HepG2 (cell line): ENCODE results near the gene TTC1. TPM values are rescaled to one million over a fixed set of nuclear protein-coding genes. Genes with fewer than 3 reads are reported as not detected.
A peak's percentile ranks its signal among the peaks of the same experiment; 100 is the strongest.

Experiments
- ATAC-seq: fragments of 200-7000 bp; cut with Tn5 transposase; 3 replicates; pipeline ENCODE4 v1.9.1; 2020; ENCODE audit warnings: mild to moderate bottlenecking, moderate library complexity
- BruUV-seq: library from RNA; stranded (reverse); fragments of 400-500 nt; replicated peaks from 2 replicates; lab custom pipeline; 2021; lab: Mats Ljungman, UMichigan
- CTCF ChIA-PET: fragments of 300-600 bp; formaldehyde crosslinking; extraction: SDS; loops from one replicate; lab custom pipeline; 2021; ENCODE audit warnings: low total read pairs, inconsistent platforms, low intra/inter-chr PET ratio; lab: Yijun Ruan, JAX
- POLR2A ChIA-PET: fragments of 350-600 bp; sonication (Branson Sonifier 250); formaldehyde crosslinking; loops from one replicate; lab custom pipeline; 2020; ENCODE audit warnings: antibody characterized with exemption, inconsistent platforms; lab: Yijun Ruan, JAX
- DNase-seq: peaks from one replicate; pipeline ENCODE4 v3.0.0-alpha.2; 2015; ENCODE audit warnings: low spot score
- FAIRE-seq: peaks from 3 replicates; lab custom pipeline; 2011; peaks lifted over from hg19 to GRCh38; lab: Jason Lieb, UNC
- H2AFZ ChIP-seq: one replicate; pipeline ENCODE4 v1.6.1; 2011; ENCODE audit warnings: low read length, inconsistent platforms
- H3K27ac ChIP-seq: fragments of 300-600 bp; 3 replicates; pipeline ENCODE4 v1.8.0; 2011; ENCODE audit warnings: mixed run types, mild to moderate bottlenecking, mixed read lengths, low read length, inconsistent platforms; ENCODE audit not compliant: insufficient read depth; ENCODE audit errors: extremely low read length
- H3K27me3 ChIP-seq, 2 experiments: fragments of 200-600 bp in 1 of 2; 2 replicates in 1 of 2; 3 replicates in 1 of 2; pipeline versions ENCODE4 v1.6.0 to v1.8.0; 2011; ENCODE audit warnings: low read length in 2 of 2, mild to moderate bottlenecking in 2 of 2, moderate library complexity in 2 of 2, inconsistent platforms in 1 of 2; ENCODE audit not compliant: insufficient read depth in 2 of 2, control insufficient read depth in 1 of 2
- H3K36me3 ChIP-seq, 2 experiments: fragments of 200-600 bp in 1 of 2; replicated peaks in 1 of 2; 2 replicates in 1 of 2; 3 replicates in 1 of 2; pipeline versions ENCODE4 v1.5.1 to v1.8.0; 2011; ENCODE audit warnings: low read length in 2 of 2, inconsistent platforms in 1 of 2; ENCODE audit not compliant: insufficient read depth in 2 of 2, control insufficient read depth in 1 of 2
- H3K4me1 ChIP-seq: 2 replicates; pipeline ENCODE4 v1.5.1; 2012; ENCODE audit warnings: low read length, inconsistent platforms; ENCODE audit not compliant: insufficient read depth
- H3K4me2 ChIP-seq: 2 replicates; pipeline ENCODE4 v1.6.0; 2011; ENCODE audit warnings: low read depth, low read length, inconsistent platforms
- H3K4me3 ChIP-seq, 3 experiments: fragments of 200-600 bp in 1 of 3; sonication (generic), shearing (Covaris generic) in 1 of 3; replicated peaks in 1 of 3; 2 replicates each; pipeline ENCODE4 v1.5.1; 2011 to 2016; ENCODE audit warnings: low read length in 3 of 3, inconsistent platforms in 2 of 3, low read depth in 2 of 3, mild to moderate bottlenecking in 2 of 3, control low read depth in 1 of 3, mixed read lengths in 1 of 3; ENCODE audit not compliant: insufficient read depth in 1 of 3
- H3K79me2 ChIP-seq: one replicate; pipeline ENCODE4 v1.6.1; 2011; ENCODE audit warnings: low read length, inconsistent platforms; ENCODE audit not compliant: insufficient read depth
- H3K9ac ChIP-seq: 2 replicates; pipeline ENCODE4 v1.6.0; 2011; ENCODE audit warnings: mild to moderate bottlenecking, low read depth, low read length, inconsistent platforms; ENCODE audit not compliant: insufficient read depth
- H3K9me3 ChIP-seq: 2 replicates; pipeline ENCODE4 v1.5.1; 2012; ENCODE audit warnings: mild to moderate bottlenecking, low read length
- H4K20me1 ChIP-seq: 2 replicates; pipeline ENCODE4 v1.6.0; 2011; ENCODE audit warnings: inconsistent platforms, mild to moderate bottlenecking, low read length, moderate library complexity; ENCODE audit not compliant: insufficient read depth
- CEBPB ChIP-seq: IDR thresholded peaks from 2 replicates; pipeline ENCODE4 v1.6.1; 2011; ENCODE audit warnings: low read depth, low read length, improper control_type of control experiment, borderline replicate concordance
- KMT2A ChIP-seq: sonication (generic); formaldehyde crosslinking; IDR thresholded peaks from 2 replicates; pipeline ENCODE4 v1.4.0; 2020; ENCODE audit warnings: missing genetic modification reagents
- MLLT10 ChIP-seq: sonication (generic); formaldehyde crosslinking; IDR thresholded peaks from 2 replicates; pipeline ENCODE4 v1.4.0; 2020; ENCODE audit warnings: missing genetic modification reagents
- ZFP62 ChIP-seq: sonication (generic); formaldehyde crosslinking; IDR thresholded peaks from 2 replicates; pipeline ENCODE4 v1.4.0; 2020; ENCODE audit warnings: missing genetic modification reagents
- WGBS: methylation state at CpG from one replicate; pipeline ENCODE4 v1.1.6; 2017; ENCODE audit warnings: low lambda C conversion rate; 5-methylcytosine and 5-hydroxymethylcytosine counted together
- in situ Hi-C: cut with HindIII; loops from 2 replicates; pipeline ENCODE4 v1.10.0; 2017; ENCODE audit warnings: low pct_unique_long_range_greater_than_20kb; ENCODE audit not compliant: extremely low pct_ligation_motif_present
- intact Hi-C: fragments of 100-400 bp; cut with micrococcal nuclease; formaldehyde crosslinking; loops from one replicate; pipeline ENCODE4 v1.10.0; 2022; ENCODE audit not compliant: unreplicated experiment
- polyA plus RNA-seq, 8 experiments: library from polyadenylated mRNA; depleted of rRNA in 3 of 8; stranded (reverse) in 7 of 8; unstranded in 1 of 8; fragments of >200 nt; fragmentation: Illumina TruSeq in 4 of 8; extraction: Trizol in 4 of 8; gene quantifications; 2 replicates each; pipeline versions ENCODE4 v1.2.1 to v1.2.3, GENCODE V29; 2011 to 2016; ENCODE audit warnings: low read depth in 4 of 8, missing spikeins in 1 of 8, mixed read lengths in 1 of 8; ENCODE audit not compliant: insufficient read depth in 1 of 8
- total RNA-seq, 5 experiments: library from RNA; depleted of rRNA; stranded (reverse); fragments of >200 nt; fragmentation: Illumina TruSeq; extraction: Trizol; gene quantifications; 2 replicates each; pipeline ENCODE4 v1.2.3, GENCODE V29; 2016; ENCODE audit warnings: low read depth in 1 of 5

The TTC1 gene
- total and polyA plus RNA-seq, 2 of the 13 experiments (the other 11 are each of a cell fraction or from before 2014, with no cell fraction given): 16.1 to 72.1 TPM

- ChIA-PET CTCF (no interaction called here), POLR2A (no interaction called here)
- Histone ChIP-seq H3K9ac (no peak overlapping the region), H3K4me3 (no peak overlapping the region), H3K4me1 (no peaks in the 10 kb centered on the region), H3K27ac (no peak overlapping the region), H3K27me3 (no peaks in the 10 kb centered on the region), H3K36me3 (peaks cover 14 to 58% of the 10 kb centered on the region in 2 experiments), H4K20me1 (no peaks in the 10 kb centered on the region), H2AFZ (no peak overlapping the region), H3K79me2 (no peaks in the 10 kb centered on the region), H3K4me2 (no peak overlapping the region), H3K9me3 (no peaks in the 10 kb centered on the region)
- FAIRE-seq (no peak), DNase-seq (no peak), ATAC-seq (no peak)
- intact Hi-C loops: no loop called here
- 98% methylated on average over 3 of the region's 3 CpGs for WGBS
- TF ChIP-seq MLLT10: no peak
- no TSS peak for BruUV-seq
- in situ Hi-C loops: no loop called here
Observed at GRCh38 chr5:160047423-160047822, 38.5 kb downstream of the TTC1 start.

GRCh38 chr5:160048131-160048530, 39.2 kb downstream of the TTC1 start:
- 94% methylated on average over 9 of the region's 9 CpGs for WGBS
- Histone ChIP-seq H3K4me1 (no peaks in the 10 kb centered on the region), H3K4me2 (no peak overlapping the region), H2AFZ (no peak overlapping the region), H4K20me1 (no peaks in the 10 kb centered on the region), H3K9ac (no peak overlapping the region), H3K9me3 (no peaks in the 10 kb centered on the region), H3K27ac (no peak overlapping the region)
- ATAC-seq: no peak
- no peak for DNase-seq
- intact Hi-C loops: no loop called here
- no TSS peak for BruUV-seq
- no peak for TF ChIP-seq ZFP62 (CRISPR knock-in tag)
- TF ChIP-seq KMT2A (CRISPR knock-in tag): no peak
- 0 out of 2 replicates have a peak, but pooled peaks have one; percentile 5 for TF ChIP-seq CEBPB
- TF ChIP-seq, all 625 proteins: peak for 1
- ChIA-PET POLR2A (no interaction called here), CTCF (no interaction called here)
- Histone ChIP-seq H3K36me3 (peaks cover 14 to 61% of the 10 kb centered on the region in 2 experiments), H3K4me3 (no peak overlapping the region), H3K79me2 (no peaks in the 10 kb centered on the region), H3K27me3 (no peaks in the 10 kb centered on the region)
- in situ Hi-C loops: no loop called here
- FAIRE-seq: no peak
